ENCODE data around the gene YWHAB.

YWHAB gene

DNA sequence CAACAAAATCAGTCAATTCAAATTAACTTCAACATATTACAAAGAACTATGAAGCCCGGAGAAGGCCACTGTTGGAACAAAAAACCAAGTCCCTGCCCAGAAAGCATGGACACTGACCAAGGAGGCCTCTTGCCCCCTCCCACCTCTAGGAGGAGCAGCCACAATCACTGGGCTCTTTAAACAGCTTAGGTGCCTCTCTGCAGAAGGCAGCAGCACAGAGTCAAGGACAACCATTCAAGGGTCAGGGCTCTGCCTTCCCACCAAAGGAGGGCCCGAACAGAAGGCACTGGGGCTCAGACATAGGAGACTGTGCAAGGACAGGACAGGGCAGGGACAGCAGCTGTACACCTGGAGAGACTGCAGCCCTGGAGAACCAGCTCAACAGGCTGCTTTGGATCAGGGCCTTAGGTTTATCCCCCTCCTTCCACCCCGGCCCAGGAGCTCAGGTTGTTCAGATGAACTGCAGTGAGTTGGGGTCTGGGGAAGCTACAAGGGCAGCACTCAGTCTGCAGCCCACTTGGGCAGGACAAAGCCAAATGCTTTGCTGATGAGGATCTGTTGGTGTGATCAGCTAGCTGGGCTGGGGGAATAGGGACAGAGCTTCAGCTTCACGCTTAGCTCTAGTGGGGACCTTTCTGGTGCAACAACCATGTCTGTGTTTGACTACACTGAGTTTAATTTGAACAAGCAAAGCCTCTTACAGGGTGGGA, 56.9 kb downstream of the YWHAB start:
- DNase-seq (ENCODE audit: low read depth) = no peak
- no peak for TF ChIP-seq CTCF (conservative IDR thresholded peaks at IDR 0.05; ENCODE audit: low read length)
- no peak overlapping the region for H3K4me3 ChIP-seq (ENCODE audit: low read length)

DNA sequence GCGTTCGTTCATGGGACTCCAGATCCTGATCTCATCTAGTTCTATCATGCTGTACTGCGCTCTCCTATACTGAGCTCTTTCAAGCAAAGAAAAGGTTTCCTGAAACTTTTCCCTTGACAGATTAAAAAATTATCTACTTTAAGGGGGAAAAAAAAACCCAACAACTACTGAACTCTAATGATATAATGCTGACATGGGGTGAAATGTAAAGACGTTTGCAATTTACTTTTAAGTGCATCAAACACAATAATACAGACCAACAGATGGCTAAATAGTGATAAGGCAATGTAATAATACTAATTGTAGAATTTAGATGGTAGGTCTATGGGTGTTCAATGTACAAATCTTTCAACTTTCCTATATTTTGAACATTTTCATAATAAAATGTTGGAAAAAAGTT, 58.3 kb downstream of the YWHAB start:
- DNase-seq (ENCODE audit: low read depth) = no peak
- no peak for TF ChIP-seq CTCF (conservative IDR thresholded peaks at IDR 0.05; ENCODE audit: low read length)
- H3K4me3 ChIP-seq (ENCODE audit: low read length) = no peak overlapping the region

- TF ChIP-seq CTCF (conservative IDR thresholded peaks at IDR 0.05; ENCODE audit: low read length) = no peak
- no peak for DNase-seq (ENCODE audit: low read depth)
Measured at GRCh38 chr20:44945261-44945660, 59.8 kb downstream of the YWHAB start.

GRCh38 chr20:44946271-44946852, 60.9 kb downstream of the YWHAB start:
- no peak for TF ChIP-seq CTCF (conservative IDR thresholded peaks at IDR 0.05; ENCODE audit: low read length)
- DNase-seq (ENCODE audit: low read depth) = no peak
- H3K4me3 ChIP-seq (ENCODE audit: low read length) = no peak overlapping the region

More at GRCh38 chr20:44945261-44945660, 59.8 kb downstream of the YWHAB start:
- no peak overlapping the region for H3K4me3 ChIP-seq (ENCODE audit: low read length)

DNA sequence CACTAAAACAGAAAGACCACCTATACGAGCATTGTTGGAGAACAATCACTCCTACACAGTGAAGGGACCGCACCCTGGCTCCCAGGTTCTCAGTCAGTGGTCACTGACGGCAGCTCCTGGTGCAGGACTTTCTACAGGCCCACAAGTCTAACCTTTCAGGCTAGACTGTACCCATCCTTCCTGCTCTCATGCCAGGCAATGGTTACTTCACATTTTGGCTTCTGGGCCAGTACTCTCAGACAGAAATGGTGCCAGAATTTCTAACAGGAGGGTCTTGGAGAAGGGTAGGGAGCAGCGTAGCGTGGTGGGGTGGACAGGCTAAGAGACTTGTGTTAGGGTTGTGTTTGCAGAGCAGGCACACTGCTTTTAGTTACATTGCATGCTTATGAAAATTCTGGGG, 62.6 kb downstream of the YWHAB start:
- no peak for TF ChIP-seq CTCF (conservative IDR thresholded peaks at IDR 0.05; ENCODE audit: low read length)
- DNase-seq (ENCODE audit: low read depth) = no peak
- no peak overlapping the region for H3K4me3 ChIP-seq (ENCODE audit: low read length)

DNA sequence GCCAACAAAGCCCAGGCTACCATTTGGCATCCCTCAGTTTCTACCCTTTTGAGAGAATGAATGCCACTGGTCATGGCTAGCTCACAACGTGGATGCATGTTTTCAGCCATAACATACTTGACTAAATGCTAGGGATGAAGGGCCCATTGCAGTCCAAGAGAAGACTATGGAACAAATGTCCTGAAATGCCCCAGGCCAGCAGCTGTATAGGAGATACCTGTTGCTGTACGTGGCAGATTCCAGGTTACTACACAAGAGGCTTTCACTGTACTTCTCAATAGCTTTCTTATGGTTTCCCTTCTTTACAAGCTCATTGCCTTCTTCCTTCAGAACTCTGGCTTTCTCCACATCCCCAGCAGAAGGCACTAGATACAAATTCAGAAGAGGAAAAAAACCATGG, 63.0 kb downstream of the YWHAB start:
- no peak for TF ChIP-seq CTCF (conservative IDR thresholded peaks at IDR 0.05; ENCODE audit: low read length)
- no peak for DNase-seq (ENCODE audit: low read depth)
- H3K4me3 ChIP-seq (ENCODE audit: low read length) = no peak overlapping the region

DNA sequence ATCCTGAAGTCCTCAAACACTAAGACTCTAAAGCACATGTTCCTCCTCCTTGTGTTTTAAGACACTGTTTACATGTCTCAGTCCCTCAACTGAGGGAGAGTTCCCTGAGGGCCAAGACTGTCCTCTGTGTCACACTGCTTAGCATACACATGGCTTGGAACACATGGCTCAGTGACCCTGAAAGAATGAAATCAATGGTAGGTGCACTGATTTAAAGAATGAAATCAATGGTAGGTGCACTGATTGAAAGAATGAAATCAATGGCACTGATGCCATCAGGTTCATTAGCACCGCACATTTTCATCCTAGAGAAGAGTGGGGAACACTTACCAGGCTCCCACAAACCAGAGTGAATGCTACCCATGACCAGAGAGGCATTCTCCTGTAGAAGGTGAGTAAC, 64.9 kb downstream of the YWHAB start:
- no peak overlapping the region for H3K4me3 ChIP-seq (ENCODE audit: low read length)
- TF ChIP-seq CTCF (conservative IDR thresholded peaks at IDR 0.05; ENCODE audit: low read length) = no peak
- no peak for DNase-seq (ENCODE audit: low read depth)
